Trophoblast cell (in vitro differentiated cells and primary cell): ENCODE results near the gene CYP3A4.

Source experiments
- DNase-seq, 2 donors: peaks; one replicate each; pipeline ENCODE4 v3.0.0-alpha.2; 2016
- H2AFZ ChIP-seq: 2 replicates; pipeline ENCODE4 v1.6.1; 2013; ENCODE audit warnings: low read length, moderate library complexity, mild to moderate bottlenecking; ENCODE audit not compliant: insufficient read depth, poor library complexity
- H2AK5ac ChIP-seq: 2 replicates; pipeline ENCODE4 v1.6.1; 2013; ENCODE audit warnings: mild to moderate bottlenecking, low read length
- H2BK120ac ChIP-seq: 2 replicates; pipeline ENCODE4 v1.6.1; 2013; ENCODE audit warnings: low read length, mild to moderate bottlenecking, moderate library complexity; ENCODE audit not compliant: insufficient read depth, poor library complexity
- H2BK12ac ChIP-seq: 2 replicates; pipeline ENCODE4 v1.6.1; 2013; ENCODE audit warnings: mild to moderate bottlenecking, low read length, moderate library complexity
- H2BK5ac ChIP-seq: 2 replicates; pipeline ENCODE4 v1.6.1; 2013; ENCODE audit warnings: low read length, low read depth, moderate library complexity, mild to moderate bottlenecking; ENCODE audit not compliant: poor library complexity
- H3K14ac ChIP-seq: 2 replicates; pipeline ENCODE4 v1.6.1; 2013; ENCODE audit warnings: mild to moderate bottlenecking, low read length
- H3K18ac ChIP-seq: 2 replicates; pipeline ENCODE4 v1.6.1; 2013; ENCODE audit warnings: mild to moderate bottlenecking, low read length
- H3K23ac ChIP-seq: 2 replicates; pipeline ENCODE4 v1.6.1; 2013; ENCODE audit warnings: low read length
- H3K27ac ChIP-seq: 2 replicates; pipeline ENCODE4 v1.5.1; 2013; ENCODE audit warnings: low read depth, mild to moderate bottlenecking, inconsistent platforms, low read length, moderate library complexity
- H3K27me3 ChIP-seq: 2 replicates; pipeline ENCODE4 v1.6.1; 2013; ENCODE audit warnings: inconsistent platforms, mild to moderate bottlenecking, low read length, moderate library complexity; ENCODE audit not compliant: insufficient read depth
- H3K36me3 ChIP-seq, 2 experiments: 1 replicate in 1 of 2; 2 replicates in 1 of 2; pipeline ENCODE4 v1.6.1; 2013; ENCODE audit warnings: low read length in 2 of 2, mild to moderate bottlenecking in 2 of 2, moderate library complexity in 1 of 2; ENCODE audit not compliant: insufficient read depth in 2 of 2, control insufficient read depth in 1 of 2
- H3K4ac ChIP-seq: 2 replicates; pipeline ENCODE4 v1.6.1; 2013; ENCODE audit warnings: low read depth, mild to moderate bottlenecking, low read length, moderate library complexity
- H3K4me1 ChIP-seq, 2 experiments: 1 replicate in 1 of 2; 2 replicates in 1 of 2; pipeline ENCODE4 v1.6.1; 2013; ENCODE audit warnings: low read length in 2 of 2, mild to moderate bottlenecking in 2 of 2, moderate library complexity in 1 of 2; ENCODE audit not compliant: insufficient read depth in 2 of 2, control insufficient read depth in 1 of 2
- H3K4me2 ChIP-seq: 2 replicates; pipeline ENCODE4 v1.6.1; 2013; ENCODE audit warnings: inconsistent platforms, mild to moderate bottlenecking, low read length, moderate library complexity
- H3K4me3 ChIP-seq: 2 replicates; pipeline ENCODE4 v1.5.1; 2013; ENCODE audit warnings: mild to moderate bottlenecking, low read depth, low read length, inconsistent platforms
- H3K79me1 ChIP-seq: one replicate; pipeline ENCODE4 v1.6.1; 2013; ENCODE audit warnings: low read length
- H3K79me2 ChIP-seq: 2 replicates; pipeline ENCODE4 v1.6.1; 2013; ENCODE audit warnings: low read length, mild to moderate bottlenecking; ENCODE audit not compliant: control insufficient read depth, insufficient read depth, poor library complexity
- H3K9ac ChIP-seq: 2 replicates; pipeline ENCODE4 v1.6.1; 2013; ENCODE audit warnings: mild to moderate bottlenecking, low read length
- H3K9me3 ChIP-seq: 2 replicates; pipeline ENCODE4 v1.6.1; 2013; ENCODE audit warnings: low read depth, mild to moderate bottlenecking, control low read depth, inconsistent platforms, low read length; ENCODE audit not compliant: insufficient read depth
- H4K12ac ChIP-seq: 2 replicates; pipeline ENCODE4 v1.6.1; 2013; ENCODE audit warnings: low read depth, mild to moderate bottlenecking, low read length, moderate library complexity
- H4K8ac ChIP-seq: 2 replicates; pipeline ENCODE4 v1.6.1; 2013; ENCODE audit warnings: low read depth, mild to moderate bottlenecking, low read length, moderate library complexity
- H4K91ac ChIP-seq: one replicate; pipeline ENCODE4 v1.6.1; 2013; ENCODE audit warnings: low read depth, mild to moderate bottlenecking, low read length, moderate library complexity
- WGBS: extraction: QIAGEN DNeasy Blood & Tissue Kit; methylation state at CpG from one replicate; pipeline ENCODE4 v1.1.7; 2013; ENCODE audit warnings: missing lambda C conversion rate; ENCODE audit not compliant: insufficient read length, insufficient coverage; ENCODE audit errors: extremely low coverage; 5-methylcytosine and 5-hydroxymethylcytosine counted together

The CYP3A4 gene

GRCh38 chr7:99792967-99793366, 9.0 kb upstream of the CYP3A4 start:
- no peak overlapping the region for H2AFZ ChIP-seq
- no peak overlapping the region for H3K4me2 ChIP-seq
- H3K18ac ChIP-seq = no peak overlapping the region
- no peaks in the 10 kb centered on the region for H3K27me3 ChIP-seq
- no peaks in the 10 kb centered on the region for H3K79me1 ChIP-seq
- H3K27ac ChIP-seq = no peak overlapping the region
- H2AK5ac ChIP-seq = no peak overlapping the region
- H3K4ac ChIP-seq = no peak overlapping the region
- no CpG with 5 or more reads among the region's 4 CpGs for WGBS
- H3K9ac ChIP-seq = no peak overlapping the region
- H3K79me2 ChIP-seq = no peaks in the 10 kb centered on the region
- H4K91ac ChIP-seq = no peak overlapping the region
- H3K4me1 ChIP-seq = no peaks in the 10 kb centered on the region
- H3K23ac ChIP-seq = no peak overlapping the region
- H2BK5ac ChIP-seq = no peak overlapping the region
- H3K36me3 ChIP-seq = no peaks in the 10 kb centered on the region
- no peak overlapping the region for H4K8ac ChIP-seq
- no peak overlapping the region for H4K12ac ChIP-seq
- H2BK120ac ChIP-seq = no peak overlapping the region
- no peak for DNase-seq
- H3K4me3 ChIP-seq = no peak overlapping the region
- no peaks in the 10 kb centered on the region for H3K9me3 ChIP-seq
- H3K14ac ChIP-seq = no peak overlapping the region
- H2BK12ac ChIP-seq = no peak overlapping the region

GRCh38 chr7:99791667-99792369, 7.8 kb upstream of the CYP3A4 start:
- Histone ChIP-seq H4K8ac (no peak overlapping the region), H4K12ac (no peak overlapping the region), H3K9me3 (no peaks in the 10 kb centered on the region), H3K9ac (no peak overlapping the region), H3K18ac (no peak overlapping the region), H2AFZ (no peak overlapping the region), H3K4ac (no peak overlapping the region), H3K14ac (no peak overlapping the region), H3K4me2 (no peak overlapping the region), H3K27ac (no peak overlapping the region), H3K36me3 (no peaks in the 10 kb centered on the region), H3K4me1 (no peaks in the 10 kb centered on the region), H3K4me3 (no peak overlapping the region), H3K79me1 (no peaks in the 10 kb centered on the region), H2BK5ac (no peak overlapping the region), H2BK120ac (no peak overlapping the region), H3K79me2 (no peaks in the 10 kb centered on the region), H4K91ac (no peak overlapping the region), H3K23ac (no peak overlapping the region), H2BK12ac (no peak overlapping the region), H2AK5ac (no peak overlapping the region), H3K27me3 (no peaks in the 10 kb centered on the region)
- DNase-seq = no peak
- no CpG with 5 or more reads among the region's 5 CpGs for WGBS

- Histone ChIP-seq H2AK5ac (no peak overlapping the region), H3K4me3 (no peak overlapping the region), H3K4me2 (no peak overlapping the region), H3K23ac (no peak overlapping the region), H3K36me3 (no peaks in the 10 kb centered on the region), H3K79me2 (no peaks in the 10 kb centered on the region), H3K27ac (no peak overlapping the region), H4K91ac (no peak overlapping the region), H2BK5ac (no peak overlapping the region), H3K4me1 (no peaks in the 10 kb centered on the region), H3K9me3 (no peaks in the 10 kb centered on the region), H3K79me1 (no peaks in the 10 kb centered on the region), H3K4ac (no peak overlapping the region), H3K18ac (no peak overlapping the region), H4K12ac (no peak overlapping the region), H2AFZ (no peak overlapping the region), H4K8ac (no peak overlapping the region), H3K14ac (no peak overlapping the region), H2BK12ac (no peak overlapping the region), H3K9ac (no peak overlapping the region), H3K27me3 (no peaks in the 10 kb centered on the region), H2BK120ac (no peak overlapping the region)
- WGBS = no CpG with 5 or more reads among the region's 1 CpG
- DNase-seq = no peak
Measured at GRCh38 chr7:99791021-99791420, 7.0 kb upstream of the CYP3A4 start.

GRCh38 chr7:99790407-99790806, 6.4 kb upstream of the CYP3A4 start:
- Histone ChIP-seq H3K4me1 (no peaks in the 10 kb centered on the region), H3K27me3 (no peaks in the 10 kb centered on the region), H2BK12ac (no peak overlapping the region), H3K4me3 (no peak overlapping the region), H3K23ac (no peak overlapping the region), H2AFZ (no peak overlapping the region), H3K27ac (no peak overlapping the region), H3K14ac (no peak overlapping the region), H2BK120ac (no peak overlapping the region), H3K18ac (no peak overlapping the region), H3K79me2 (no peaks in the 10 kb centered on the region), H3K4ac (no peak overlapping the region), H3K9ac (no peak overlapping the region), H3K36me3 (no peaks in the 10 kb centered on the region), H3K4me2 (no peak overlapping the region), H3K9me3 (no peaks in the 10 kb centered on the region), H4K8ac (no peak overlapping the region), H2AK5ac (no peak overlapping the region), H4K91ac (no peak overlapping the region), H4K12ac (no peak overlapping the region), H3K79me1 (no peaks in the 10 kb centered on the region), H2BK5ac (no peak overlapping the region)
- no peak for DNase-seq
- no CpG with 5 or more reads among the region's 3 CpGs for WGBS
